ENCODE data around the gene TLCD1.
A peak's percentile ranks its signal among the peaks of the same experiment; 100 is the strongest.

Gene TLCD1, protein sequence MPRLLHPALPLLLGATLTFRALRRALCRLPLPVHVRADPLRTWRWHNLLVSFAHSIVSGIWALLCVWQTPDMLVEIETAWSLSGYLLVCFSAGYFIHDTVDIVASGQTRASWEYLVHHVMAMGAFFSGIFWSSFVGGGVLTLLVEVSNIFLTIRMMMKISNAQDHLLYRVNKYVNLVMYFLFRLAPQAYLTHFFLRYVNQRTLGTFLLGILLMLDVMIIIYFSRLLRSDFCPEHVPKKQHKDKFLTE

DNA sequence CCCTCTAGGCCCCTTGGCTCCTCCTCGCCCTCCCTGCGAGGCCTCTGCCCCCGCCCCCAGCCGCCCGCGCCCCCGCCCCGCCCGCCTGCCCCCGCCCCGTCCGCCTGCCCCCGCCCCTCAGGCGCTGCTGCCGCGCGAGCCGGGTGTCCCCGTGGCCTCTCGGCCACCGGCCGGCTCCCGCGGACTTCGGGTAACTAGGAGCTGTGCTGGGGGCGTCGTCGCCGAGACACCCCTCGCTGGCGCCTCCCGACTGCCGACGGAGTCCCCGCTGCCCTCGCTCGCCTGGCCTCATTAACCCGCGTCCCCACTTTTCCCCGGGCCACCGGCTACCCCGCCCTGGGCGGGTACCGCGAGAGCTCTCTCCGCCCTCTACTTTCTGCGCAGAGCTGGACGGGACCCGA, at the start of gene TLCD1:
TSS of gene TLCD1 (minus strand) at position 8 of the 401 bp plus-strand sequence. CDS start 136 bp downstream, outside the sequence.
- DNase-seq (ENCODE audit: low read depth in 2 of 2): peak in 1 of 2 donors; percentile 50

- no peak for DNase-seq (ENCODE audit: low read depth in 2 of 2)
Observed at GRCh38 chr17:28774206-28774605, 48.2 kb upstream of the TLCD1 start.

- DNase-seq (ENCODE audit: low read depth in 2 of 2): no peak
Observed at GRCh38 chr17:28773736-28774135, 47.7 kb upstream of the TLCD1 start.

DNA sequence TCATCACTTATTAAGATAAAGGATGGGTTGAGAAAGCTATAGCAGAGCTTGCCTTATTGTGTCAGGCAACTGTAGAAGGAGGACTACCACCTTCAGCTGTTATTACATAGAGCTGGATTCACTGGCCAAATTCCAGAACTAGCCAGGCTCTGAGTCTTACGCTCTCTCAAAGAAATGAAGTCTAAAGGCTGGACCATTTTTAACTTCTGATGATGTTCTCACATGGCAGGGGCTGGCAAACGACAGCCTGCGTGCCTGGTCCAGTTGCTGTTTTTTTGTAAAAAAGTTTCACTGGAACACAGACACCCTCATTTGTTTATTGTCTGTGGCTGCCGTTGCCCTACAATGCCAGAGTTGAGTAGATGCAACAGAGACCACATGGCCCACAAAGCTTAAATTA, 39.0 kb upstream of the TLCD1 start:
- no peak for DNase-seq (ENCODE audit: low read depth in 2 of 2)

DNA sequence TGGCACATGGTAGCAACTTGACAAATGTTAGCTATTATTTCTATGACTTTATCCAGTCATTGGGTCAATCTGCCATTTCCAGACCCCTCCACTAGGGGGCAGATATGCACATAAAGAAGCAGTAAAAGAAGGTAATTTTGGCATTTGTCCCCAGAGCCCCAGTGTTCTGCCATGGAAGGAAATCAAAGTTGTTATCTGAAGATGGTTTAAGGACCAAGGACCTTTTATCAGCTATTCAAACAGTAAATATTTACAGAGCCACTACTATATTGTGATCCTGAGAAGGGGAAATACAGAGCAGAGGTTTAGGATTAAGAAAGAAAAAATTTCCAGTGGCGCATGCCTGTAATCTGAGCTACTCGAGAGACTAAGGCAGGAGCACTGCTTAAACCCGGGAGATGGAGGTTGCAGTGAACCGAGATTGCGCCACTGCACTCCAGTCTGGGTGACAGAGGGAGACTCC, 37.8 kb upstream of the TLCD1 start:
- DNase-seq (ENCODE audit: low read depth in 2 of 2): peak; percentile 28 to 59

- DNase-seq (ENCODE audit: low read depth in 2 of 2): no peak
Observed at GRCh38 chr17:28763137-28763799, 37.2 kb upstream of the TLCD1 start.

GRCh38 chr17:28760601-28761562, 34.8 kb upstream of the TLCD1 start:
- no peak for DNase-seq (ENCODE audit: low read depth in 2 of 2)

GRCh38 chr17:28759256-28759865, 33.3 kb upstream of the TLCD1 start:
- DNase-seq (ENCODE audit: low read depth in 2 of 2): no peak

DNA sequence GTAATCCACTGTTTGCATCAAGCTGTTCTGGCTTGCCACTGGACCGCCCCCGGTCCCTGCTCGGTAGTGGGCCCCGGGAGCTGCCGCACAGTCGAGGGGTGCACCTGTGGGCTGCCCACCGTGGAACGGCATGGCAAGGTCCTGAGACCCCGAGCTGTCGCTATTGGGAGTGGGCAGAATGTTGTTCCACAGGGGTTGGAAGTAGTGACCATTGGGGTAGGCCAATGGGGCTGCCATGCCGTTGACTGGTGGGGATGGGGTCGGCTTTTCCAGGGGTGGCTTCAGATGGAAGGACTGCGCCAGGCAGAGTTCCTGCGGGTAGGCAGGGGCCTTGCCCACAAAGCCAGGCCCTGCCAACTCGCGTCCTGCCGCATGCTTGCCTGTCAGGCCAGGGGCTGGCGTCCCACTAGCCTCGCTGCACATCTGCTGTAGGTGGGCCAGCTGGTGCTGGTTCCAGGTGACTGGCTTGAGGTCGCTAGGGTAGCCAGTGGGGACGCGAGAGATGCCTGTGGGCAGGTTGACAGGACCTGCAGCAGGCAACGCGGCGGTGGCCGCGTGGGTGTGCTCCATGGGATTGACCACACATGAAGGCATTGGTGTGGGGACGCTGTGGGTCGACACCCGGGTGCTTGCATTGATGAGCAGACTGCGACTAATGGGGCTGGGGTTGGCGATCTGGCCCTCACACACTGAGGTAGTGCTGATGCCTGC, 32.5 kb upstream of the TLCD1 start:
- no peak for DNase-seq (ENCODE audit: low read depth in 2 of 2)

DNA sequence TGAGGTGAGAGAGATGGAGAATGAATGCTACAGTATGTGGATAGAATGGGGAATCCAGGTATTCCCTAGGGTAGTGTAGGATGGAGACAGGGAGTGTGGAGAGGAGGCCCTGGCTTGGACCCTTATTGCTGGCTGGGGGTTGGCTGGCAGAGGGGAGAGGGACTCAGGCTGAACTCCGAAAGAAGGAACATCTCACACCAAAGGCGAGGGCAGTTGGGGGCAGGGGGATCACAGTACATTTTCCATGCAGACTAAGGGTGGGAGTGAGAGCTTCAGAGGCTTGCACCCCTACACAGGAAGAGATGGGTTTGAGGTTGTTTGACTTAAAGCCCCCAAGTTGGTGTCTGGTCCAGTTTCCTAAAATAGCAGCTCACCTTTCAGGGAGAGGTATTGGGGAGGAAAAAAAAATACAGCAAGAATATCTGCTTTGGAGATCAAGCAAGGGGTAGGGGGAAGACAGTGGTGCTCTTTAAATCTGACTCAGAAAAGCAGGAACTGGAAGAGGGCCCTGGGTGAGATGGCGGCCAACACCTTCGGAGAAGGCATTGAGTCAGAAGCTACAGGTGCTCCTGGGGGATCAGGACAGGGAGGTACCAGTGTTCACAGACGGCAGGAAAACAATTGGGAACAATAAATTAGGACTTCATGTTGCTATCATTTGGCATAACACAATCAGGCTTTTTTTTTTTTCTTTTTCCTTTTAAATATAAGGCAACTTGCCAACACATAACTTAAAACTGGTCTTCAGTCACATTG, 30.2 kb upstream of the TLCD1 start:
- DNase-seq (ENCODE audit: low read depth in 2 of 2): no peak

- no peak for DNase-seq (ENCODE audit: low read depth in 2 of 2)
Observed at GRCh38 chr17:28755486-28755885, 29.5 kb upstream of the TLCD1 start.

DNA sequence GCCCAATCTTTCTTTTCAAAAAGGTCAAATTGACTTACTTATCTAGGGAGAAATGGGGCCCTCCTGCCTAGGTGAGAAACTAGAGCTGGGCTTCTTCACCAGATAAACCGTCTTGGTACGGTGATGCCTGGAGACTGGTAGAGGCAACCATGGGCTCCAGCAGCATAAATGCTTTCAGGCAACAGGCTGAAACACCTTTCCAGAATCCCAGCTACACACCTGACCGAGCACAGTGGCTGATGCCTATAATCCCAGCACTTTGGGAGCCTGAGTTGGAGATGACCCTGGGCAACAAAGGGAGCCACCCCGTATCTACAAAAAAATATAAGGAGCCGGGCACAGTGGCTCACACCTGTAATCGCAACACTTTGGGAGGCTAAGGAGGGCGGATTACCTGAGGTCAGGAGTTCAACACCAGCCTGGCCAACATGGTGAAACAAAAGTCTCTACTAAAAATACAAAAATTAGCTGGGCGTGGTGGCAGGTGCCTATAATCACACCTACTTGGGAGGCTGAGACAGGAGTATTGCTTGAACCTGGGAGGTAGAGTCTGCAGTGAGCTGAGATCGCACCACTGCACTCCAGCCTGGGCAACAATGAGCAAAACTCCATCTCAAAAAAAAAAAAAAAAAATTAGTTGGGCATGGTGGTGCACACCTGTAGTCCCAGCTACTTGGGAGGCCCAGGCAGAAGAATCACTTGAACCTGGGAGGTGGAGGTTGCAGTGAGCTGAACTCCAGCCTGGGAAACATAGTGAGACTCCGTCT, 25.8 kb upstream of the TLCD1 start:
- no peak for DNase-seq (ENCODE audit: low read depth in 2 of 2)

GRCh38 chr17:28750178-28751047, 24.4 kb upstream of the TLCD1 start:
- peak; percentile 62 to 81 for DNase-seq (ENCODE audit: low read depth in 2 of 2)

GRCh38 chr17:28749516-28750177, 23.6 kb upstream of the TLCD1 start:
- no peak for DNase-seq (ENCODE audit: low read depth in 2 of 2)

- DNase-seq (ENCODE audit: low read depth in 2 of 2): no peak
Observed at GRCh38 chr17:28748852-28749515, 23.0 kb upstream of the TLCD1 start.

- DNase-seq (ENCODE audit: low read depth in 2 of 2): no peak
Observed at GRCh38 chr17:28747801-28748750, 22.0 kb upstream of the TLCD1 start.
